ENCODE results near the gene IQGAP1. TPM values are rescaled to one million over a fixed set of nuclear protein-coding genes. Genes with fewer than 3 reads are reported as not detected.
A peak's percentile ranks its signal among the peaks of the same experiment; 100 is the strongest.

IQGAP1 gene
- polyA plus RNA-seq, 3 donors: 140 to 276 (median 207) TPM

DNA sequence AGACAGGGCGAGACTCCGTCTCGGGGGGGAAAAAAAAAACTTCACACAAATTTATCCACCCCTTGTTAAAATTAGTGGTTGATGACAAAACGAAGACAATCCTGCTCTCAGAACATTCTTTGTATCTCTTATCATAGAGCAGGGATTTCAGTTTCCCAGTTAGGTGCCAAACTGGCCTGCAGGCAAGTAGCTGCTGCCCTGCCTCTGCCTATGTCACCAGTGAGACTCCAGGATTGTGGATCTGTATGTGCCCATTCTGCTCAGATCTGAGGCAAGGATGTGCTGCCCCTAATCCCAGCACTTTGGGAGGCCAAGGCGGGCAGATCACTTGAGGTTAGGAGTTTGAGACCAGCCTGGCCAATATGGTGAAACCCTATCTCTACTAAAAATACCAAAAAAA lies 54.4 kb downstream of the IQGAP1 start:
- no peak overlapping the region for H2AFZ ChIP-seq (ENCODE audit: insufficient read depth, low read depth, low read length, poor library complexity, severe bottlenecking)
- no peak overlapping the region for H3K27ac ChIP-seq (ENCODE audit: low read depth in 1 of 2, low read length in 2 of 2)
- H3K79me2 ChIP-seq (ENCODE audit: insufficient read depth, low read length): peaks cover 61% of the 10 kb centered on the region
- peaks cover 86 to 98% of the 10 kb centered on the region in 2 donors for H3K36me3 ChIP-seq (replicated peaks in 1 of 2; ENCODE audit: control insufficient read depth in 1 of 2, insufficient read depth in 2 of 2, low read length in 2 of 2)
- H3K27me3 ChIP-seq (ENCODE audit: control insufficient read depth in 2 of 2, insufficient read depth in 2 of 2, low read length in 2 of 2): no peaks in the 10 kb centered on the region
- peaks cover 99% of the 10 kb centered on the region for H4K20me1 ChIP-seq (ENCODE audit: insufficient read depth, low read length)
- H3K36me3 Mint-ChIP-seq: peaks cover 77 to 82% of the 10 kb centered on the region in 2 donors
- H3K27me3 Mint-ChIP-seq (ENCODE audit: low read depth in 3 of 3): no peaks in the 10 kb centered on the region
- no CpG with 5 or more reads among the region's 5 CpGs for WGBS (ENCODE audit: insufficient coverage)
- no peak overlapping the region for H3K4me3 ChIP-seq (replicated peaks in 1 of 3; ENCODE audit: low read depth in 2 of 3, low read length in 3 of 3)
- no peaks in the 10 kb centered on the region for H3K9me3 Mint-ChIP-seq
- H3K9ac ChIP-seq (ENCODE audit: insufficient read depth, low read length, poor library complexity, severe bottlenecking): no peak overlapping the region
- H3K27ac Mint-ChIP-seq: peak overlapping the region in 3 of 7 donors; percentile 48 to 57 (median 49)
- H3K4me3 Mint-ChIP-seq: no peak overlapping the region
- H3K9me3 ChIP-seq (replicated peaks in 1 of 2; ENCODE audit: control insufficient read depth in 1 of 2, insufficient read depth in 1 of 2, low read length in 2 of 2): no peaks in the 10 kb centered on the region
- DNase-seq: no peak
- intact Hi-C loops (cut with micrococcal nuclease): no loop called here
- H3K4me1 Mint-ChIP-seq: peaks cover 3% of the 10 kb centered on the region
- H3K4me1 ChIP-seq (ENCODE audit: control insufficient read depth in 1 of 2, insufficient read depth in 2 of 2, low read length in 2 of 2): no peaks in the 10 kb centered on the region
- H3K4me2 ChIP-seq (replicated peaks; ENCODE audit: extremely low read depth, low read length, poor library complexity, severe bottlenecking): no peak overlapping the region
- TF ChIP-seq, protein P1, sequence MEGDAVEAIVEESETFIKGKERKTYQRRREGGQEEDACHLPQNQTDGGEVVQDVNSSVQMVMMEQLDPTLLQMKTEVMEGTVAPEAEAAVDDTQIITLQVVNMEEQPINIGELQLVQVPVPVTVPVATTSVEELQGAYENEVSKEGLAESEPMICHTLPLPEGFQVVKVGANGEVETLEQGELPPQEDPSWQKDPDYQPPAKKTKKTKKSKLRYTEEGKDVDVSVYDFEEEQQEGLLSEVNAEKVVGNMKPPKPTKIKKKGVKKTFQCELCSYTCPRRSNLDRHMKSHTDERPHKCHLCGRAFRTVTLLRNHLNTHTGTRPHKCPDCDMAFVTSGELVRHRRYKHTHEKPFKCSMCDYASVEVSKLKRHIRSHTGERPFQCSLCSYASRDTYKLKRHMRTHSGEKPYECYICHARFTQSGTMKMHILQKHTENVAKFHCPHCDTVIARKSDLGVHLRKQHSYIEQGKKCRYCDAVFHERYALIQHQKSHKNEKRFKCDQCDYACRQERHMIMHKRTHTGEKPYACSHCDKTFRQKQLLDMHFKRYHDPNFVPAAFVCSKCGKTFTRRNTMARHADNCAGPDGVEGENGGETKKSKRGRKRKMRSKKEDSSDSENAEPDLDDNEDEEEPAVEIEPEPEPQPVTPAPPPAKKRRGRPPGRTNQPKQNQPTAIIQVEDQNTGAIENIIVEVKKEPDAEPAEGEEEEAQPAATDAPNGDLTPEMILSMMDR (IDR thresholded peaks at IDR 0.05): no peak

DNA sequence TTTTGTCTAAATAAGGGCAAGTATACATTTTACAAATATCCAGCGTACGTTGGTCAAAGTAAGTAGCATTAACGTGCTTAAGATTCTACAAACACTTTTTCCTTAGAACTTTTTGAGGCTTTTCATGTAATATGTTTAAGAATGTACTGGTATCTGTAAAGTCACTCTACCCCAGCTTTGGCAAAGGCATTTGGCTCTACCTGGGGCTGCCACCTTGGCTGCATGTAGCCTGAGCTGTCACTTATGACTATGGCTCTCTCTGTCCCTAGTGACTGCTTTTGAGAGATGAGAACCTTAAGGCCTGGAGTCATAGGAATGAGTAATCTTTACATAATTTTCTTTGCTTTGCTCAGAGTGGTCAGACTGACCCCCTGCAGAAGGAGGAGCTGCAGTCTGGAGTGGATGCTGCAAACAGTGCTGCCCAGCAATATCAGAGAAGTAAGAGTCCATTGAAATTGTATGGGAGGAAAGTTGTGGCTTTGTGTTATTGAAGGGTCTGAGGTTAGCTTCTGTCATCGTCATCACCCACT lies 61.2 kb downstream of the IQGAP1 start:
- no peak overlapping the region for H3K27ac ChIP-seq (ENCODE audit: low read depth in 1 of 2, low read length in 2 of 2)
- no peaks in the 10 kb centered on the region for H3K9me3 Mint-ChIP-seq
- H3K36me3 Mint-ChIP-seq: peaks cover 88 to 95% of the 10 kb centered on the region in 2 donors
- H3K27ac Mint-ChIP-seq: peak overlapping the region in 2 of 7 donors; percentile 26 to 63
- TF ChIP-seq, protein P1 (IDR thresholded peaks at IDR 0.05): no peak
- no peaks in the 10 kb centered on the region for H3K4me1 Mint-ChIP-seq
- no peak overlapping the region for H3K4me2 ChIP-seq (replicated peaks; ENCODE audit: extremely low read depth, low read length, poor library complexity, severe bottlenecking)
- H3K4me3 Mint-ChIP-seq: no peak overlapping the region
- no peak for DNase-seq
- H3K9ac ChIP-seq (ENCODE audit: insufficient read depth, low read length, poor library complexity, severe bottlenecking): no peak overlapping the region
- no peak overlapping the region for H2AFZ ChIP-seq (ENCODE audit: insufficient read depth, low read depth, low read length, poor library complexity, severe bottlenecking)
- no CpG with 5 or more reads among the region's 4 CpGs for WGBS (ENCODE audit: insufficient coverage)
- H3K27me3 ChIP-seq (ENCODE audit: control insufficient read depth in 2 of 2, insufficient read depth in 2 of 2, low read length in 2 of 2): no peaks in the 10 kb centered on the region
- no peaks in the 10 kb centered on the region for H3K9me3 ChIP-seq (replicated peaks in 1 of 2; ENCODE audit: control insufficient read depth in 1 of 2, insufficient read depth in 1 of 2, low read length in 2 of 2)
- intact Hi-C loops (cut with micrococcal nuclease): no loop called here
- no peak overlapping the region for H3K4me3 ChIP-seq (replicated peaks in 1 of 3; ENCODE audit: low read depth in 2 of 3, low read length in 3 of 3)
- H3K79me2 ChIP-seq (ENCODE audit: insufficient read depth, low read length): peaks cover 50% of the 10 kb centered on the region
- H4K20me1 ChIP-seq (ENCODE audit: insufficient read depth, low read length): peaks cover 100% of the 10 kb centered on the region
- peaks cover 0 to 3% (median 0%) of the 10 kb centered on the region in 3 donors for H3K27me3 Mint-ChIP-seq (ENCODE audit: low read depth in 3 of 3)
- H3K36me3 ChIP-seq (replicated peaks in 1 of 2; ENCODE audit: control insufficient read depth in 1 of 2, insufficient read depth in 2 of 2, low read length in 2 of 2): peaks cover 94 to 100% of the 10 kb centered on the region in 2 donors
- no peaks in the 10 kb centered on the region for H3K4me1 ChIP-seq (ENCODE audit: control insufficient read depth in 1 of 2, insufficient read depth in 2 of 2, low read length in 2 of 2)
